Heart left ventricle (tissue), 13 donors: ENCODE results near the gene PIGN.
"Not testable (repeated sequence)": the region's sequence is repeated elsewhere in the genome, so short reads cannot be mapped to it uniquely, and the experiment has no call there.

Source experiments
- POLR2A ChIP-seq, 2 donors: fragments of 450-650 bp; IDR thresholded peaks; one replicate each; pipeline ENCODE4 v1.6.1; 2017; ENCODE audit warnings: antibody characterized with exemption in 2 of 2, mild to moderate bottlenecking in 2 of 2, moderate library complexity in 2 of 2
- TF ChIP-seq, protein P1 (sequence below), 12 donors: fragments of 200-600 bp; sonication (generic) in 4 of 12; IDR thresholded peaks; one replicate each; pipeline versions ENCODE4 v1.5.0 to v1.8.0; 2018 to 2022; ENCODE audit warnings: antibody characterized with exemption in 12 of 12, mild to moderate bottlenecking in 5 of 12
- donor health status: ischemic (EF 13 %, LVEDD 7.1; RV severe dilation, severe dysfunction).
- donor health status: DM: no; HTN: yes; CAD: no.
- donor health status: DM: no; HTN: no; CAD: no.
- donor health status: ischemic (EF 25% LVEDD 6.9; RV normal size, moderate dysfunction).
- donor health status: ischemic (EF 25% LVEDD 5.7; RV mildly dilated, moderate dysfunction).
- donor health status: ischemic (EF 35%, LVEDD 5.7; RV mildly dilated, moderate dysfunction).
- donor health status: nonischemic (EF 11% LVEDD 7.7; RV severe dilation, severe dysfunction).
- donor health status: DM: yes; HTN: yes; CAD: no.
- donor health status: PGD.
- donor health status: ischemic (EF 29% LVEDD 5.4; RV normal size, mild dysfunction).
- donor health status: nonischemic (EF 23%, LVEDD 6.1; RV moderate dilation, normal function).

DNA sequence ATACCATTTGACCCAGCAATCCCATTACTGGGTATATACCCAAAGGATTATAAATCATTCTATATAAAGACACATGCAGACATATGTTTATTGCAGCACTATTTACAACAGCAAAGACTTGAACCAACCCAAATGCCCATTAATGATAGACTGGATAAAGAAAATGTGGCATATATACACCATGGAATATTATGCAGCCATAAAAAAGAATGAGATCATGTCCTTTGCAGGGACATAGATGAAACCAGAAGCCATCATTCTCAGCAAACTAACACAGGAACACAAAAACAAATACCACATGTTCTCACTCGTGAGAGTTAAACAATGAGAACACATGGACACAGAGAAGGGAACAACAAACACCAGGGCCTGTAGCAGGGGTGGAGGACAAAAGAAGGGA, 20.3 kb downstream of the PIGN start:
- TF ChIP-seq, protein P1, sequence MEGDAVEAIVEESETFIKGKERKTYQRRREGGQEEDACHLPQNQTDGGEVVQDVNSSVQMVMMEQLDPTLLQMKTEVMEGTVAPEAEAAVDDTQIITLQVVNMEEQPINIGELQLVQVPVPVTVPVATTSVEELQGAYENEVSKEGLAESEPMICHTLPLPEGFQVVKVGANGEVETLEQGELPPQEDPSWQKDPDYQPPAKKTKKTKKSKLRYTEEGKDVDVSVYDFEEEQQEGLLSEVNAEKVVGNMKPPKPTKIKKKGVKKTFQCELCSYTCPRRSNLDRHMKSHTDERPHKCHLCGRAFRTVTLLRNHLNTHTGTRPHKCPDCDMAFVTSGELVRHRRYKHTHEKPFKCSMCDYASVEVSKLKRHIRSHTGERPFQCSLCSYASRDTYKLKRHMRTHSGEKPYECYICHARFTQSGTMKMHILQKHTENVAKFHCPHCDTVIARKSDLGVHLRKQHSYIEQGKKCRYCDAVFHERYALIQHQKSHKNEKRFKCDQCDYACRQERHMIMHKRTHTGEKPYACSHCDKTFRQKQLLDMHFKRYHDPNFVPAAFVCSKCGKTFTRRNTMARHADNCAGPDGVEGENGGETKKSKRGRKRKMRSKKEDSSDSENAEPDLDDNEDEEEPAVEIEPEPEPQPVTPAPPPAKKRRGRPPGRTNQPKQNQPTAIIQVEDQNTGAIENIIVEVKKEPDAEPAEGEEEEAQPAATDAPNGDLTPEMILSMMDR (IDR thresholded peaks at IDR 0.05) = not testable (repeated sequence)
- not testable (repeated sequence) for TF ChIP-seq POLR2A (IDR thresholded peaks at IDR 0.05)
